ENCODE data around the gene PRM2.
A peak's percentile ranks its signal among the peaks of the same experiment; 100 is the strongest.
"Not testable (repeated sequence)": the region's sequence is repeated elsewhere in the genome, so short reads cannot be mapped to it uniquely, and the experiment has no call there.

Gene PRM2

DNA sequence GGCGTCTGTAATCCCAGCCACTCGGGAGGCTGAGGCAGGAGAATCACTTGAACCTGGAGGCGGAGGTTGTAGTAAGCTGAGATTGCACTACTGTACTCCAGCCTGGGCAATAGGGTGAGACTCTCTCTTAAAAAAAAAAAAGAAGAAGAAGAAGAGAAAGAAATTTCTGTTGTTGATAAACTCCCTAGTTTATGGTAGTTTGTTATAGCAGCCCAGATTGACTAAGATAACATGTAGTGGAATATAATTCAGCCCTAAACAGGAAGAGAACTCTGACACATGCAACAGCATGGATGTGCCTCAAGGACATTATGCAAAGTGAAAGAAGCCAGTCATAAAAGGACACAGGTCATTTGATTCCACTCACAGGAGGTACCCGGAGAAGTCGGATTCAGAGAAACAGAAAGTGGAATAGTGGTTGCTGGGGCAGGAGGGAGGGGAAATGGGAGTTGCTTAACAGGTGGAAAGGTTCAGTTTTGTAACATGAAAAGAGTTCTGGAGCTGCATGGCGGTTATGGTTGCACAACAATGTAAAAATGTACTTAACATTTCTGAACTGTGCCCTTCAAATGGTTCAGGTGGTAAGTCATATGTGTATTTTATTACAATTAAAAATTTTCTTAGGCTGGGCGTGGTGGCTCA lies 30.8 kb upstream of the PRM2 start:
- DNase-seq, result no peak

GRCh38 chr16:11306381-11306780 lies 30.1 kb upstream of the PRM2 start:
- no peak for DNase-seq

DNA sequence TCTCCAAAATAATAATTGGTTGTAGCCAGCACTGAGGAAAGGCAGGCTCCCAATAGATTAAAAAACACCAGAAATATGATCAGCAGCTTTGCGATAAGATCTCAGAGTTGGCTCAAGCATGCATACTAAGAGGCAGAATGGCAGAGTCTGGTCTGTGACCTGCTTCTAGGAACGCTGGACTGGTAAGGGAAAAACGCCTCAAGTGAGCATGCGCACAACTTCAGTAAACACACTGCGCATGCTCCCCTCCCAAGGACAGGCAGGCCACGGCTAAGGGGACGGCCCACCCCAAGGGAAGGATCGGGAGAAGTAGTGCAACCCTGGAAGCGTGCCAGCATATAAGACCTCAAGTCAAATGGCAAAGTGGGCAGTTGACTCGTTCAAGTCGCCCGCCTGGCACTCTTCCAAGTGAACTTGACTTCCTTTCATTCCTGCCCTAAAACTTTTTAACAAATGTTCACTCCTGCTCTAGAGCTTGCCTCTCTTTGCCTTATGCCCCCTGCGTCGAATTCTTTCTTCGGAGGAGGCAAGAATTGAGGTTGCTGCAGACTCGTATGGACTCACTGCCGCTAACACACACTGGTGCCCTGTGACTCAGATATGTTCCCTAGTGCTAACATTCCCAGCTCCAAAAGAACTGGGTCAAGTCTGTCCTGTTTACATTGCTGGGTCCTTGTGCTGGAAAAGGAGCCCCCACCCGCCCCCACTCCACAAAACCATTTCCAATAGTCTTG lies 27.3 kb upstream of the PRM2 start:
- no peak for DNase-seq

GRCh38 chr16:11302977-11303376 lies 26.7 kb upstream of the PRM2 start:
- DNase-seq, result no peak

- DNase-seq, result no peak
Observed at GRCh38 chr16:11301645-11302501, 25.6 kb upstream of the PRM2 start.

GRCh38 chr16:11300560-11300892 lies 24.2 kb upstream of the PRM2 start:
- no peak for DNase-seq

GRCh38 chr16:11299865-11300559 lies 23.7 kb upstream of the PRM2 start:
- DNase-seq, result no peak

DNA sequence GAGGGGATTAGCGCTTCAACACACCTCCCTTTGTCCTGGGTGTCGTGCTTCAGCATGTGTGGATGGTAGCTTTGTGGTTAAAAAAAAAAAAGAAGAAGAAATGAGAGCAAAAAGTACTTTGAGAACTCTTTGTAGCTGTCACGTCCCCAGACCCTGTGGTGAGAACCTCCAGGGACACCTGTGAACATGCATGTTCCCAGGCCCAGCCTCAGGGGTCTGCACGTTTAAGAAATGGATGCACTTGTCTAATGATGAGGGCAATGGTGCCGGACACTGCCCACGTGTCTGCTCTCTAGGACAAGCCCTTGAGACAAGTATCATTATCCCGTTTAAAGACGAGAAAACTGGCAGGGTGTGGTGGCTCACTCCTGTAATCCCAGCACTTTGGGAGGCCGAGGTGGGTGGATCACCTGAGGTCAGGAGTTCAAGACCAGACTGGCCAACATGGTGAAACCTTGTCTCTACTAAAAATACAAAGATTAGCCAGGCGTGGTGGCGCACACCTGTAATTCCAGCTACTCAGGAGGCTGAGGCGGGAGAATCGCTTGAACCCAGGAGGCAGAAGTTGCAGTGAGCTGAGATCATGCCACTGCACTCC lies 22.8 kb upstream of the PRM2 start:
- not testable (repeated sequence) for DNase-seq

GRCh38 chr16:11298143-11298900 lies 22.0 kb upstream of the PRM2 start:
- DNase-seq, result no peak

GRCh38 chr16:11297492-11298142 lies 21.3 kb upstream of the PRM2 start:
- DNase-seq, result peak; percentile 87

GRCh38 chr16:11296706-11297491 lies 20.6 kb upstream of the PRM2 start:
- DNase-seq, result no peak

GRCh38 chr16:11296351-11296705 lies 20.0 kb upstream of the PRM2 start:
- DNase-seq, result no peak

DNA sequence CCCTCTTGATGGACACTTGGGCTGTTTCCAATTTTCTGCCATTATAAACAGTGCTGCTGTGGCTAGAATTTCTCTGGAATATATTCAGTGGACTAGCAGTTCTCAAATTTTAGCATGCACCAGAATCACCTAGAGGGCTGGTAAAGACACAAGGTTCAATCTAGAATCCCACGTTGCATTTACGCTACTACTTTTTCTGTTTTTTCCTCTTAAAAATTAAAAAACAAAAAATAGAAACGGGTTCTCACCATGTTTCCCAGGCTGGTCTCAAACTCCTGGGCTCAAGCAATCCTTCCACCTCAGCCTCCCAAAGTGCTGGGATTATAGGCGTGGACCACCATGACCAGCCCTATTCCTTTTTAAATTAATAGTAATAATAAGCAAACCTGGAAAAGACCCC lies 19.4 kb upstream of the PRM2 start:
- DNase-seq, result no peak

DNA sequence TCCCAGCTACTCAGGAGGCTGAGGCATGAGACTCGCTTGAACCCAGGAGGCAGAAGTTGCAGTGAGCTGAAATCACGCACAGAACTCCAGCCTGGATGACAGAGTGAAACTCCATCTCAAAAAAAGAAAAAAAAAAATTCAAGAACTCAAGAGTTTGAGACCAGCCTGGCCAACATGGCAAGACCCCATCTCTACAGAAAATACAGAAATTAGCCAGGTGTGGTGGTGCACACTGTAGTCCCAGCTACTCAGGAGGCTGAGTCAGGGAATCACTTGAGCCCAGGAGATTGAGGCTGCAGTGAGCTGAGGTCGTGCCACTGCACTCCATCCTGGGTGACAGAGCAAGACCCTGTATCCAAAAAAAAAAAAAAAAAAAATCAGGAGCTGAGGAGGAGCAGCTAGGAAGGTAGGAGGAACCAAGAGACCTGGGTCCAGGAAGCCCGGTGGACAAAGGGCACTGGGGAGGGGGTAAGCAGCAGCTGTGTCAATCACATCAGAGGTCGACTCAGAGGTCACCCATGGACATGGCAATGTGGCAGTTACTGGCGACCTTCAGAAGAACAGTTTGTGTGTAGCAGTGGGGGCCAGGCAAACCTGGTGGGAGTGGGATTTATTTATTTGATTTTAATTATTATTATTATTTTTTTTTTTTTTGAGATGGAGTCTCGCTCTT lies 15.9 kb upstream of the PRM2 start:
- DNase-seq, result no peak

- no peak for DNase-seq
Observed at GRCh38 chr16:11291091-11291703, 14.9 kb upstream of the PRM2 start.

GRCh38 chr16:11290102-11290893 lies 14.0 kb upstream of the PRM2 start:
- no peak for DNase-seq

DNA sequence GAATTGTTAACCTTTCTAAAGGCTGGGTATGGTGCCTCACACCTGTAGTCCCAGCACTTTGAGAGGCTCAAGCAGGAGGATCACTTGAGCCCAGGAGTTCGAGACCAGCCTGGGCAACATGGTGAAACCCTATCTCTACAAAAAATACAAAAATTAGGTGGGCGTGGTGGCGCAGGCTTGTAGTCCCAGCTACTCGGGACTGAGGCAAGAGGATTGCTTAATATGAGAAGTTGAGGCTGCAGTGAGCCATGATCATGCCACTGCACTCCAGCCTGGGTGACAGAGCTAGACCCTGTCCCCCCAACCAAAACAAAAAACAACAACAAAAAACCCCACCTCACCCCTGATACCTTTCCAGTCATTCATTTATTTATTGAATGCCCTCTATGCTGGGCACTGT lies 13.4 kb upstream of the PRM2 start:
- not testable (repeated sequence) for DNase-seq

GRCh38 chr16:11289202-11289601 lies 12.9 kb upstream of the PRM2 start:
- no peak for DNase-seq

DNA sequence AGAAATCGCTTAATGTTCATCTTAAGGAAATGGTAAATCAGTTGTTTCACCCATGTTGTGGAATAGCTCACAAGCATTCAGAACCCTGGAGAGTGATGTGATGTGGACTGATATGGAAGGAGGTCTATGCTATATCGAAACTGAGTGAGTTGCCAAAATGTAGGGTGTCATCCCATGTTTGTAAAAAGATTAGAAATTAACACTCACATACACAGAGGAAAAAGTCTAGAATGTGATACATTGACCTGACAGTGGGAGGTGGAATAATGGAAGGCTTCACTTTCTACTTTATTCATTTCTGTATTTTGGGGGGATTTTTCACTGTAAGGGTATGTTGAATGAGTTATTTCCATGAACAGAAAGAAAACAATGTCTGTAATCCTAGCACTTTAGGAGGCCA lies 9.6 kb upstream of the PRM2 start:
- DNase-seq, result no peak

Measured in activated CD8-positive, alpha-beta memory T cell treated with anti-CD3 and anti-CD28 coated beads for 24 hours (primary cell).